Mesenchymal stem cell (in vitro differentiated cells and primary cell): ENCODE measurements around the gene SLC9A8.
"Not testable (repeated sequence)": the region's sequence is repeated elsewhere in the genome, so short reads cannot be mapped to it uniquely, and the experiment has no call there.

Source experiments
- DNase-seq: peaks from one replicate; pipeline ENCODE4 v3.0.0-alpha.2; 2013
- H2AFZ ChIP-seq: one replicate; pipeline ENCODE4 v1.6.1; 2013; ENCODE audit warnings: low read depth, mild to moderate bottlenecking, control low read depth, inconsistent platforms, low read length, moderate library complexity
- H2AK5ac ChIP-seq: 2 replicates; pipeline ENCODE4 v1.6.1; 2013; ENCODE audit warnings: low read length, moderate library complexity, mild to moderate bottlenecking, inconsistent platforms; ENCODE audit not compliant: severe bottlenecking
- H2BK120ac ChIP-seq: one replicate; pipeline ENCODE4 v1.6.1; 2013; ENCODE audit warnings: low read depth, mild to moderate bottlenecking, inconsistent platforms, low read length, moderate library complexity
- H2BK12ac ChIP-seq, 2 experiments: one replicate each; pipeline ENCODE4 v1.6.1; 2013; ENCODE audit warnings: inconsistent platforms in 2 of 2, low read length in 2 of 2, mild to moderate bottlenecking in 2 of 2, moderate library complexity in 2 of 2, control low read depth in 1 of 2
- H2BK15ac ChIP-seq: one replicate; pipeline ENCODE4 v1.6.1; 2013; ENCODE audit warnings: mild to moderate bottlenecking, low read depth, inconsistent platforms; ENCODE audit not compliant: poor library complexity, severe bottlenecking
- H2BK5ac ChIP-seq: 2 replicates; pipeline ENCODE4 v1.6.1; 2013; ENCODE audit warnings: low read depth, mild to moderate bottlenecking, low read length, control low read depth, inconsistent platforms; ENCODE audit not compliant: poor library complexity, severe bottlenecking
- H3K14ac ChIP-seq, 2 experiments: one replicate each; pipeline ENCODE4 v1.6.1; 2013; ENCODE audit warnings: inconsistent platforms in 2 of 2, low read length in 2 of 2, control low read depth in 1 of 2, mild to moderate bottlenecking in 1 of 2, moderate library complexity in 1 of 2
- H3K18ac ChIP-seq, 2 experiments: one replicate each; pipeline ENCODE4 v1.6.1; 2013; ENCODE audit warnings: inconsistent platforms in 2 of 2, low read length in 2 of 2, control low read depth in 1 of 2, low read depth in 1 of 2, mild to moderate bottlenecking in 1 of 2
- H3K23ac ChIP-seq, 2 experiments: one replicate each; pipeline ENCODE4 v1.6.1; 2013; ENCODE audit warnings: inconsistent platforms in 2 of 2, low read length in 2 of 2, mild to moderate bottlenecking in 2 of 2, moderate library complexity in 2 of 2, control low read depth in 1 of 2
- H3K27ac ChIP-seq: 2 replicates; pipeline ENCODE4 v1.5.1; 2013; ENCODE audit warnings: mild to moderate bottlenecking, moderate library complexity, low read length, control low read depth, inconsistent platforms; ENCODE audit not compliant: poor library complexity, severe bottlenecking
- H3K27me3 ChIP-seq, 2 experiments: 2 replicates each; pipeline versions ENCODE4 v1.6.1 to v1.7.0; 2013; ENCODE audit warnings: low read length in 2 of 2, mild to moderate bottlenecking in 2 of 2, moderate library complexity in 2 of 2, control low read depth in 1 of 2, inconsistent platforms in 1 of 2; ENCODE audit not compliant: control insufficient read depth in 1 of 2, insufficient read depth in 1 of 2
- H3K36me3 ChIP-seq, 2 experiments: 2 replicates each; pipeline versions ENCODE4 v1.6.1 to v1.7.0; 2013; ENCODE audit warnings: low read length in 2 of 2, control low read depth in 1 of 2, inconsistent platforms in 1 of 2, low read depth in 1 of 2, mild to moderate bottlenecking in 1 of 2; ENCODE audit not compliant: insufficient read depth in 2 of 2, control insufficient read depth in 1 of 2
- H3K4ac ChIP-seq, 2 experiments: one replicate each; pipeline ENCODE4 v1.6.1; 2013; ENCODE audit warnings: inconsistent platforms in 2 of 2, low read length in 2 of 2, mild to moderate bottlenecking in 2 of 2, moderate library complexity in 2 of 2, control low read depth in 1 of 2, low read depth in 1 of 2
- H3K4me1 ChIP-seq: 2 replicates; pipeline ENCODE4 v1.6.1; 2013; ENCODE audit warnings: low read depth, low read length, control low read depth; ENCODE audit not compliant: control insufficient read depth, insufficient read depth
- H3K4me2 ChIP-seq: 2 replicates; pipeline ENCODE4 v1.6.1; 2013; ENCODE audit warnings: low read length, mild to moderate bottlenecking, inconsistent platforms; ENCODE audit not compliant: poor library complexity, severe bottlenecking
- H3K4me3 ChIP-seq, 2 experiments: 2 replicates each; pipeline versions ENCODE4 v1.5.1 to v1.7.0; 2013; ENCODE audit warnings: low read length in 2 of 2, mild to moderate bottlenecking in 2 of 2, control low read depth in 1 of 2, low read depth in 1 of 2; ENCODE audit not compliant: insufficient read depth in 1 of 2
- H3K79me1 ChIP-seq: replicated peaks from 2 replicates; pipeline ENCODE4 v1.6.1; 2013; ENCODE audit warnings: mild to moderate bottlenecking, control low read depth, low read length, inconsistent platforms; ENCODE audit not compliant: poor library complexity, severe bottlenecking
- H3K9ac ChIP-seq: 2 replicates; pipeline ENCODE4 v1.7.0; 2013; ENCODE audit warnings: mild to moderate bottlenecking, low read length, moderate library complexity
- H3K9me3 ChIP-seq: 2 replicates; pipeline ENCODE4 v1.7.0; 2013; ENCODE audit warnings: mild to moderate bottlenecking, low read length; ENCODE audit not compliant: control insufficient read depth
- H4K8ac ChIP-seq: one replicate; pipeline ENCODE4 v1.6.1; 2013; ENCODE audit warnings: inconsistent platforms, mild to moderate bottlenecking, low read length, moderate library complexity
- H4K91ac ChIP-seq: one replicate; pipeline ENCODE4 v1.6.1; 2013; ENCODE audit warnings: mild to moderate bottlenecking, low read length, inconsistent platforms
- WGBS: methylation state at CpG from one replicate; pipeline ENCODE4 v1.1.7; 2013; ENCODE audit warnings: mixed read lengths; 5-methylcytosine and 5-hydroxymethylcytosine counted together

SLC9A8 gene

GRCh38 chr20:49894073-49894470 is 81.4 kb downstream of the SLC9A8 start:
- H3K27ac ChIP-seq = no peak overlapping the region
- no peak overlapping the region for H3K23ac ChIP-seq
- no peak overlapping the region for H4K91ac ChIP-seq
- peaks cover 30% of the 10 kb centered on the region for H3K4me1 ChIP-seq
- 94% methylated on average over 6 of the region's 6 CpGs for WGBS
- H4K8ac ChIP-seq = no peak overlapping the region
- H3K9me3 ChIP-seq = no peaks in the 10 kb centered on the region
- no peak overlapping the region for H2BK12ac ChIP-seq
- no peak overlapping the region for H2BK120ac ChIP-seq
- H2AK5ac ChIP-seq = no peak overlapping the region
- DNase-seq = no peak
- no peak overlapping the region for H3K14ac ChIP-seq
- H3K4me2 ChIP-seq = no peak overlapping the region
- H3K9ac ChIP-seq = no peak overlapping the region
- no peak overlapping the region for H2BK15ac ChIP-seq
- H2BK5ac ChIP-seq = no peak overlapping the region
- peaks cover 24% of the 10 kb centered on the region for H3K79me1 ChIP-seq
- H3K27me3 ChIP-seq = no peaks in the 10 kb centered on the region
- no peak overlapping the region for H2AFZ ChIP-seq
- H3K18ac ChIP-seq = no peak overlapping the region
- peak overlapping the region in 1 of 2 experiments; percentile 1 for H3K4me3 ChIP-seq
- peaks cover 11 to 15% of the 10 kb centered on the region in 2 experiments for H3K36me3 ChIP-seq
- no peak overlapping the region for H3K4ac ChIP-seq

GRCh38 chr20:49895474-49896093 is 83.0 kb downstream of the SLC9A8 start:
- H2BK5ac ChIP-seq, H4K8ac ChIP-seq, H3K23ac ChIP-seq, H3K27ac ChIP-seq, H2BK120ac ChIP-seq, H3K14ac ChIP-seq, H3K18ac ChIP-seq, H3K9me3 ChIP-seq, H2BK15ac ChIP-seq, H2AFZ ChIP-seq, H2BK12ac ChIP-seq, H3K4ac ChIP-seq, H4K91ac ChIP-seq, H2AK5ac ChIP-seq, H3K36me3 ChIP-seq, H3K4me2 ChIP-seq, H3K9ac ChIP-seq, H3K4me3 ChIP-seq, H3K27me3 ChIP-seq, DNase-seq: not testable (repeated sequence)
- peaks cover 22% of the 10 kb centered on the region for H3K79me1 ChIP-seq
- peaks cover 20% of the 10 kb centered on the region for H3K4me1 ChIP-seq
- WGBS = 96% methylated on average over 5 of the region's 7 CpGs

- peaks cover 16% of the 10 kb centered on the region for H3K4me1 ChIP-seq
- no peak overlapping the region for H4K91ac ChIP-seq
- H3K27ac ChIP-seq = no peak overlapping the region
- H4K8ac ChIP-seq = no peak overlapping the region
- DNase-seq = no peak
- no peaks in the 10 kb centered on the region for H3K27me3 ChIP-seq
- H2BK120ac ChIP-seq = no peak overlapping the region
- no peak overlapping the region for H2BK12ac ChIP-seq
- no peak overlapping the region for H2BK5ac ChIP-seq
- no peak overlapping the region for H2AK5ac ChIP-seq
- H3K4me3 ChIP-seq = no peak overlapping the region
- H2BK15ac ChIP-seq = no peak overlapping the region
- H3K9ac ChIP-seq = no peak overlapping the region
- peaks cover 3 to 4% of the 10 kb centered on the region in 2 experiments for H3K36me3 ChIP-seq
- no peak overlapping the region for H3K4ac ChIP-seq
- no peak overlapping the region for H3K23ac ChIP-seq
- H3K79me1 ChIP-seq = peaks cover 19% of the 10 kb centered on the region
- no peak overlapping the region for H3K4me2 ChIP-seq
- no peak overlapping the region for H3K18ac ChIP-seq
- H3K14ac ChIP-seq = no peak overlapping the region
- H3K9me3 ChIP-seq = no peaks in the 10 kb centered on the region
- 91% methylated on average over 6 of the region's 6 CpGs for WGBS
- no peak overlapping the region for H2AFZ ChIP-seq
These were observed 83.6 kb downstream of the SLC9A8 start for GRCh38 chr20:49896204-49896603.

GRCh38 chr20:49899541-49900383 is 87.1 kb downstream of the SLC9A8 start:
- Histone ChIP-seq H3K23ac (no peak overlapping the region), H3K4ac (no peak overlapping the region), H2BK120ac (peak overlapping the region; percentile 19), H4K91ac (no peak overlapping the region), H3K27ac (no peak overlapping the region), H3K4me2 (no peak overlapping the region), H3K9me3 (no peaks in the 10 kb centered on the region), H2BK12ac (no peak overlapping the region), H3K14ac (no peak overlapping the region), H2AFZ (no peak overlapping the region), H3K4me3 (no peak overlapping the region), H2BK5ac (no peak overlapping the region), H3K18ac (no peak overlapping the region), H3K79me1 (peaks cover 19% of the 10 kb centered on the region), H3K36me3 (peaks cover 11 to 18% of the 10 kb centered on the region in 2 experiments), H3K27me3 (no peaks in the 10 kb centered on the region), H2BK15ac (no peak overlapping the region), H4K8ac (no peak overlapping the region), H3K9ac (no peak overlapping the region), H2AK5ac (no peak overlapping the region), H3K4me1 (peaks cover 3% of the 10 kb centered on the region)
- no peak for DNase-seq
- WGBS = 83% methylated on average over 9 of the region's 10 CpGs
